ENCODE results near the gene KCNH4.
A peak's percentile ranks its signal among the peaks of the same experiment; 100 is the strongest.
"Not testable (repeated sequence)": the region's sequence is repeated elsewhere in the genome, so short reads cannot be mapped to it uniquely, and the experiment has no call there.

Gene KCNH4

DNA sequence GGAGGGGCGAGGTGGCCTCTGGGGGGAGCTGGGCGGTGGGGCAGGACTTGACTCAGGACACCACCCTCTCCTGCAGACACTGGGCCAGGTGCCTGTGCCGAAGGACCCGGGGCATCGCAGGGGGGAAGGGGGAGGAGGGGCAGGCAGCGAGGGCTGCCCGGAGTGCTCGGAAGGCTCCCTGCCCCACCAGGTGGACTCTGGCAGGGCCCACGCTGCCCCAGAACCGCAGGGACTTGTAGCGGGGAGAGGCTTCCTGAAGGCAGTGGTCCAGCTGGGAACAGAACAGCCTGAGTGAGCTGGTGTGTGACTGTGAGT, 8.7 kb upstream of the KCNH4 start:
- Mint-ChIP-seq H3K36me3 (ENCODE audit: low read depth) (peaks cover 50% of the 10 kb centered on the region), H3K4me3 (no peak overlapping the region), H3K27ac (peak overlapping the region; percentile 75), H3K27me3 (no peaks in the 10 kb centered on the region), H3K9me3 (no peaks in the 10 kb centered on the region), H3K4me1 (ENCODE audit: low read depth) (peaks cover 80% of the 10 kb centered on the region)
- intact Hi-C loops (cut with micrococcal nuclease) = no loop called here

DNA sequence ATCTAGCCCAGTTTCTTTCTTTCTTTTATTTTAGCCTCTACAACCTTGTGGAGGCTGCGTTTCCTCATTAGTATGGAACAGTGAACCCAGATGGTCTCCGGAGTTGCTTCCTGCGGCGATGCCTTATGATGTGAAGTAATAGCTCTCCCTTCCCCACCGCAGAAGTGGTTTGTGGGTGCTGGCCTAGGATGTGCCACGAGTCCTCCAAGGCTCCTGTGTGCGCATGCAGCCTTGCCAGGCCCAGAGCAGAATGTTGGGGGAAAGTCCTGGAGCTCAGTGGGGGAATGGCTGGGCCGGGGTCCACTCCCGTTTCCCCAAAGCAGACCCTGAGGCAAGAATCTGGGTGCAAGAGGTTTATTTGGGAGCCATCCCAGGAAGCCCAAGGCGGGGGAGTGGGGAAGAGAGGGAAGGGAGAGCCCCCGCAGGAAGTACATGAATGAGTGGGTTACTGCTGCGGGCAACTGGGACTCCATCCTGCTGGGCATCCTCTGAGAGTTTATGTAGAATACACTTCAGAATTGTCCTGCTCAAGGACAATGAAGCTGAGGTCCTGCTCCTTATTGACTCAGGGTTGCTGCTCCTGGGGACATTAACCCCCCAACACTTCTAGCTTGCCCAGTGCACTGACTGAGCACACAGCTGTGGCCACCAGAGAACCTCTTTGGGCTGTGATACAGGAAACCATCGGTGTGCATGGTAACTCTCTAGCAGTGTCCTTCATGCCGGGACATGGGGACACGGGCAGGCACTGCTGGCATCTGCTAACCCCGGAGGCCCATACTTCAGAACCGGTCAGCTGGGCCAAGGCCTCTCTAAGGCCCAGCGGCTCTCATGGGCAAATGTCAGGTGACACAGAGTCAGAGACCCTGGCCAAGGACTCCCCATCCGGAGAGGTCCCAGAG, 8.1 kb upstream of the KCNH4 start:
- intact Hi-C loops (cut with micrococcal nuclease) = no loop called here
- Mint-ChIP-seq H3K27ac (peak overlapping the region; percentile 75), H3K4me3 (no peak overlapping the region)

DNA sequence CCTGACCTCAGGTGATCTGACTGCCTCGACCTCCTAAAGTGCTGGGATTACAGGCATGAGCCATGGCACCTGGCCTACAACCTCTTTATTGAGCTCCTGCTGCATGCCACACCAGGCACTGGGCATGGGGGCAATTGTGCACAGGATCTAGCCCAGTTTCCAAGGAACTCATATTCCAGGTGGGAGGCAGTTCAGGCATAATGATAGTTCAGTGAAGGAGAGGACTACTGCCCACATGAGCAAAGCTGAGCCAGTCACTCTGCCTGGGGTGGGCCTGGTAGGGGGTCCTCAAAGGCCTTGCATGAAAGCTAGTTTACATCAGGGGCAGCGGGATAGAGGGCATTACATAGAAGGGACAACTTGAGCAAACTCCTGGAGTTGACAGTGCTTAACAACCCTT, 6.9 kb upstream of the KCNH4 start:
- H3K4me3 Mint-ChIP-seq = no peak overlapping the region
- intact Hi-C loops (cut with micrococcal nuclease) = no loop called here

More for the DNA sequence above, 8.1 kb upstream of the KCNH4 start:
- Mint-ChIP-seq H3K27me3 (no peaks in the 10 kb centered on the region), H3K4me1 (ENCODE audit: low read depth) (peaks cover 80% of the 10 kb centered on the region), H3K36me3 (ENCODE audit: low read depth) (peaks cover 46% of the 10 kb centered on the region), H3K9me3 (no peaks in the 10 kb centered on the region)

DNA sequence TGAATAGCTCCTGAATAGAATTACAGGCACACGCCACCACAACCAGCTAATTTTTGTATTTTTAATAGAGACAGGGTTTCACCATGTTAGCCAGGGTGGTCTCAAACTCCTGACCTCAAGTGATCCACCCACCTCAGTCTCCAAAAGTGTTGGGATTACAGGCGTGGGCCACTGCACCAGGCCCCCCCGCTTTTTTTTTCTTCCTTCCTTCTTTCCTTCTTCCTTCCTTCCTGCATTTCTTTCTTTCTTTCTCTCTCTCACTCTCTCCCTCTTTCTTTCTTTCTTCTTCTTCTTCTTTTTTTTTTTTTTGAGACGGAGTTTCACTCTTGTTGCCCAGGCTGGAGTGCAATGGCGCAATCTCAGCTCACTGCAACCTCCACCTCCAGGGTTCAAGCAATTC, 5.2 kb upstream of the KCNH4 start:
- Mint-ChIP-seq H3K4me1 (ENCODE audit: low read depth) (peaks cover 88% of the 10 kb centered on the region), H3K36me3 (ENCODE audit: low read depth) (peaks cover 25% of the 10 kb centered on the region), H3K27ac (peak overlapping the region; percentile 96)
- intact Hi-C loops (cut with micrococcal nuclease); H3K27me3 Mint-ChIP-seq; H3K9me3 Mint-ChIP-seq; H3K4me3 Mint-ChIP-seq: not testable (repeated sequence)

More for the DNA sequence above, 6.9 kb upstream of the KCNH4 start:
- Mint-ChIP-seq H3K9me3 (no peaks in the 10 kb centered on the region), H3K36me3 (ENCODE audit: low read depth) (peaks cover 39% of the 10 kb centered on the region), H3K27ac (peak overlapping the region; percentile 75), H3K27me3 (no peaks in the 10 kb centered on the region), H3K4me1 (ENCODE audit: low read depth) (peaks cover 80% of the 10 kb centered on the region)

DNA sequence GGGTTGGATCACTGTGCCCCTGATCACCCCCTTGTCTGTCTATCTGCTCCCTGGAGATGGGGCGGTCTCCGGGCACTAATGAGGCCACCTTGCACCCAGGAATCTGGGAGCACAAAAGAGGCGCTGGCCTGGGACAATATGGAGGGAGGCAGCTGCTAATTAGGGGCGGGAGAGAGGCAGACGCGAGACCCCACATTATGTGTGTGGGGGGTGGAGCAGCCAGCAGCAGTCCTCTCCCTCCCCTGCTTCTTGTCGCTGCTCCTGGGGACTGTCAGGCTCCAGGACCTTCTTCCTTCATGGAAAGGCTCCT, 4.6 kb upstream of the KCNH4 start:
- Mint-ChIP-seq H3K4me3 (no peak overlapping the region), H3K9me3 (no peaks in the 10 kb centered on the region), H3K27ac (peak overlapping the region; percentile 96), H3K27me3 (peaks cover 14% of the 10 kb centered on the region), H3K36me3 (ENCODE audit: low read depth) (peaks cover 19% of the 10 kb centered on the region), H3K4me1 (ENCODE audit: low read depth) (peaks cover 94% of the 10 kb centered on the region)
- intact Hi-C loops (cut with micrococcal nuclease) = loop anchor here (2.0 kb wide), 1 partner anchor 13 kb away; no protein-coding TSS in a partner anchor

DNA sequence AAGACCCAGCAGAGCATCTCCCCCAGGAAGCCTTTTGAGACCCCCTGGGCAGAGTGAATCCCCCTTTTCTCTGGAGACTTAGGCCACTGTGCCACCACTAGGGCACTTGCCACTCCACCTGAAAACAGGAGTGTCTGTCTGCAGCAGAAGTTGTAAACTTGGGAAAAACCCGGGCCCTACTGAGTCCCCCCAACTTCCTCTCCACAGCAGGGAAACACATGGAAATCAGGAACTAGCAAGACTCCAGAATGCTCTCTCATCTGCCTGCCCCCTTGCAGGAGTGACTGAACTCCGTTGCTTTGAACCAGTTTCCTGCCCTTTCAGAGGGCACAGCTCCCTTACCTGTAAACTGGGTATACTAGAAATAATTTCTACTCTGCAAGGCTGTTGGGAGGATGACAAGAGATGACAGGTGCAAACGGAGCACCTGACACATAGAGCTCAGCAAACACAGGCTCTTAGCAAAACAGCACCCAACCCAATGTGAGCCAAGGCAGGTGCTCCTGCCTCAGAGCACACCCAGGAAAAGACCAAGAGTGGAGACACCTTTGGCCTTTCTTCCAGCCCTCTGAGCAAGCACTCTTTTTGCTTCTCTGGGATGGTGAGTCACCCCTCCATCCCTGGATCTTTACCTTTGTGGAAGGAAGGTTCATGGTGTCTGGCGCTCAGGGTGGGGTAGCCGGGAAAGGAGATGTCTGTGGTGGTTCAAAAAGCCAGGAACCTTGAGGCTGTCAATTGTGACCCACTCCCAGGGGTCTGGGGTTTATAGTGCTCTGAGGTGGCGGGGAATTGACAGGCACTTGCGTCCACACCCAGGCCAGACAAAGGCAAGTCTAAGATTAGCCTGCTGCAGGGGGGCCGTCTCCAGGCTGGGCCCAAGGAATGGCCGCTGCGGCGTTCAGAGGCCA, 4.0 kb upstream of the KCNH4 start, which contains the start of gene HCRT:
TSS of gene HCRT (minus strand) at position 740 of the 908 bp plus-strand sequence. CDS start at position 653, 87 bp downstream.
- Mint-ChIP-seq H3K9me3 (no peaks in the 10 kb centered on the region), H3K27ac (peak within 1 kb of the TSS; percentile 96), H3K36me3 (ENCODE audit: low read depth) (peaks cover 13% of the 10 kb centered on the region), H3K27me3 (peaks cover 20% of the 10 kb centered on the region), H3K4me1 (ENCODE audit: low read depth) (peaks cover 95% of the 10 kb centered on the region), H3K4me3 (peak within 1 kb of the TSS; percentile 81)
- intact Hi-C loops (cut with micrococcal nuclease) = loop anchor here (2.0 to 5.0 kb wide), 2 partner anchors 14 to 168 kb away; partner anchors contain the start of gene DNAJC7

DNA sequence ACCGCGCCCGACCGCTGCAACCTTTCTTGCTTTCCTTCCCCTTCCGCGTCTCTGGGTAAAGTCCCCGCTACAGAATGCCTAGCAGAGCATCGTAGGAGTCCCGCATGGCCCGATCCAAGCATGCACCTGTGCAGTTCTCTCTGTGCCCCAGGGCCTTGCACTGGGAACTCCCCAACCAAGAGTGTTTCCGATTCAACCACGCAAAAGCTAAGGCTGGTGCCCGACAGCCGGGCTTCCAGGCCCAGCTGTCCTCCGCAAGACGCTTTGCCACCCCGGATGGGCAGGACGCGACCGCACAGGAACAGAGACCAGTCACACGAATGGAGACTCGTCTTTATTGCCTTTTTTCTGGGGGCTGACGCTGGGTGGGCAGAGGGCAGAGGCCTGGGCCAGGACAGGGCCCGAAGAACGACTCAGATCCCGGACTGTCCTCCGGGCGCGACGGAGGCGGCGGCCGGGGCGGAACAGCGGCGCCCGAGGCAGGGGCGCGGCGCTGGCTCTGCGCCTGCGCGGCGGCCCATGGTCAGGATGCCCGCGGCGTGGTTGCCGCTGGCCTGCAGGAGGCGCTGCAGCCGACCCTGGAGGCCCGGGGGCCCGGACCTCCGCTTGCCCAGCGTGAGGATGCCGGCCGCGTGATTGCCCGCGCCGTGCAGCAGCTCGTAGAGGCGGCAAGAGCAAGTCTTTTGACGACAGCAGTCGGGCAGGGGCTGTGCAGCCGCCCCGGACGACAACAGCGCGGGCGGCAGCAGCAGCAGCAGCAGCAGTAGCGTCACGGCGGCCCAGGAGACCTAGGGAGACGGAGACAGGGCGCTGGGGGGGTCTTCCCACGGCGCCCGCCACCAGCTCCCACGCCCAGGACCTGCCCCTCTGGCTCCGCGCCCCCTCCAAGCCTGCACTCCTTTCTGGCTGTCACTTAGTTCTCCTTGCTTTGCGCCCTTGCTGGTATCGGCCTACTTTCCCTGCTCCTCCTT, 3.1 kb upstream of the KCNH4 start:
- peaks cover 95% of the 10 kb centered on the region for H3K4me1 Mint-ChIP-seq (ENCODE audit: low read depth)
- no peaks in the 10 kb centered on the region for H3K9me3 Mint-ChIP-seq
- peak overlapping the region; percentile 81 for H3K4me3 Mint-ChIP-seq
- intact Hi-C loops (cut with micrococcal nuclease) = loop anchor here (2.0 to 5.0 kb wide), 2 partner anchors 15 to 167 kb away; partner anchors contain the start of gene DNAJC7
- peak overlapping the region; percentile 96 for H3K27ac Mint-ChIP-seq
- peaks cover 25% of the 10 kb centered on the region for H3K27me3 Mint-ChIP-seq
- peaks cover 4% of the 10 kb centered on the region for H3K36me3 Mint-ChIP-seq (ENCODE audit: low read depth)

DNA sequence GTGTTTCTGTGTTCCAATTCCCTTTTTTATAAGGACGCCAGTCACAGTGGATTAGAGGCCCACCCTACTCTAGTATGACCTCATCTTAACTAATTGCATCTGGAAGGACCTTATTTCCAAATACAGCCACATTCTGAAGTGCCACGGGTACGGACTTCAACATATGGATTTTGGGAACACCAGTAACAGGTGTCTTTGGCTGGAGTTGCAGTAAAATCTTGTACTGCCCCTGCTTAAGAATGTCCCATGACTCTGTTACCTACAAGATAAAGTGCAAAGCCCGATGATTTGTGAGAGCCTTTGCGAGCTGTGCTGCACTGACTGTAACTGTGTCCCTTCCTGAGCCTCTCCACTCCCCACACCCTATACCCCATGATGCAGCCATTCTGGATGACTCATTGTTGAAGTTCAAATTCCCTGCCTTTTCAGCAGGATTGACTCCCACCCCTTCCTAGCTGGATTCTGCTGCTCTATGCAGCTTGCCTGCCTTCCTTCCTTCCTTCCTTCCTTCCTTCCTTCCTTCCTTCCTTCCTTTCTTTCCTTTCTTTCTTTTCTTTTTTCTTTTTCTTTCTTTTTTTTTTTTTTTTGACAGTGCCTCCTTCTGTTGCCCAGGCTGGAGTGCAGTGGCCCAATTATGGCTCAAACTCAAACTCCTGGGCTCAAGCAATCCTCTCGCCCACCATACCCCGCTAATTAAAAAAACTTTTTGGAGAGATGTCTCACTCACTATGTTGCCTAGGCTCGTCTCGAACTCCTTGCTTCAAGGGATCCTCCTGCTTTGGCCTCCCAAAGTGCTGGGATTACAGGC, 2.2 kb upstream of the KCNH4 start:
- Mint-ChIP-seq H3K4me3 (peak overlapping the region; percentile 81), H3K4me1 (ENCODE audit: low read depth) (peaks cover 95% of the 10 kb centered on the region)
- intact Hi-C loops (cut with micrococcal nuclease) = loop anchor here (5.0 kb wide), 1 partner anchor 166 kb away; the partner anchor contains the start of gene DNAJC7

DNA sequence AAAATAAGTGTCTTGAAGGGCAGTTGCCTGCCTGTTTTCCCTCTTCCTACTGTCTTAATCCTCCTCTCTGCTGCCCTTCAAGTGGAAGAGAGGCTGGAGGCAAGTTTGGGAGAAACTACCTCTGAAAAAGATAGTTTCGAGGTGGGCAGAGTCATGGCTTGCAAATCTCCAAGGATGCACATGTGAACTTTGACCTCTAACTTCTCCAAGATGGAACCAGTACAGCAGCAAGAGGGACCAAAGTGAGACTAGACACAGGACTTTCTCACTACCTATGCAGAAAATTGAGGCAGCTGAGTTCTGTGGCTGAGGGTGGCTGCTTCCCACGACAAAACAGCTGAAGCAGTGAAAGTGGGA, 887 bp upstream of the KCNH4 start:
- peaks cover 42% of the 10 kb centered on the region for H3K27me3 Mint-ChIP-seq
- no peaks in the 10 kb centered on the region for H3K9me3 Mint-ChIP-seq
- intact Hi-C loops (cut with micrococcal nuclease) = loop anchor here (1.0 to 5.0 kb wide), 3 partner anchors 27 to 165 kb away; partner anchors contain the start of gene DNAJC7
- H3K4me3 Mint-ChIP-seq = no peak overlapping the region
- H3K4me1 Mint-ChIP-seq (ENCODE audit: low read depth) = peaks cover 94% of the 10 kb centered on the region
- H3K27ac Mint-ChIP-seq = no peak overlapping the region
- no peaks in the 10 kb centered on the region for H3K36me3 Mint-ChIP-seq (ENCODE audit: low read depth)

More for the DNA sequence above, 2.2 kb upstream of the KCNH4 start:
- peaks cover 33% of the 10 kb centered on the region for H3K27me3 Mint-ChIP-seq
- no peaks in the 10 kb centered on the region for H3K36me3 Mint-ChIP-seq (ENCODE audit: low read depth)
- H3K9me3 Mint-ChIP-seq = no peaks in the 10 kb centered on the region
- H3K27ac Mint-ChIP-seq = peak overlapping the region; percentile 96

DNA sequence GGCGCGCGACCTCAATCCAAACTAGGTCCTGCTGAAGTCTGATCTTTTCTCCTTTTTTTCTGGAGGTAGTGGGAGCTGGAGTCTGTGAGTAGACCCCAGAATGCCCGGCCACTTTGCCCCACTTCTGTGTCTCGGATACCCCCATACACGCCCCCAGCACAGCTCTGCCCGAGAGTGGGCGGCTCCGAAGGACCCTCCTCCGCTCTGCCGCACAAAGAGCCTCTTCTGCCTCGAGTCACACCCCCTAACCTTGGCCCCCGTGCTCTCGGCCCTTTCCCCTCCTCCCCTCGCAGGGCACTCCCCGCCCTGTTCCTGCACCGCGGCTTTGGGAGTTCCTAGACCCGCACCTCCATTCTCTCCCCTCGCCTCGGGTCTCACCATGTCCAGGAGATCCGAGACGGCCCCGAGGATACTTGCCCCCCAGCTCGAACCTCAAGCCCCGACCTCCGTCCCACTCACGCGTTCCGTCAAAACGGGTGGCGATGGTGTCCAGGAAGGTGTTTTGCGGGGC, 476 bp downstream of the KCNH4 start:
- Mint-ChIP-seq H3K27ac (no peak overlapping the region), H3K9me3 (no peaks in the 10 kb centered on the region), H3K27me3 (peaks cover 50% of the 10 kb centered on the region), H3K36me3 (ENCODE audit: low read depth) (no peaks in the 10 kb centered on the region), H3K4me1 (ENCODE audit: low read depth) (peaks cover 82% of the 10 kb centered on the region), H3K4me3 (peak overlapping the region; percentile 50)
- intact Hi-C loops (cut with micrococcal nuclease) = loop anchor here (2.0 to 5.0 kb wide), 2 partner anchors 62 to 163 kb away; partner anchors contain the start of gene DNAJC7

DNA sequence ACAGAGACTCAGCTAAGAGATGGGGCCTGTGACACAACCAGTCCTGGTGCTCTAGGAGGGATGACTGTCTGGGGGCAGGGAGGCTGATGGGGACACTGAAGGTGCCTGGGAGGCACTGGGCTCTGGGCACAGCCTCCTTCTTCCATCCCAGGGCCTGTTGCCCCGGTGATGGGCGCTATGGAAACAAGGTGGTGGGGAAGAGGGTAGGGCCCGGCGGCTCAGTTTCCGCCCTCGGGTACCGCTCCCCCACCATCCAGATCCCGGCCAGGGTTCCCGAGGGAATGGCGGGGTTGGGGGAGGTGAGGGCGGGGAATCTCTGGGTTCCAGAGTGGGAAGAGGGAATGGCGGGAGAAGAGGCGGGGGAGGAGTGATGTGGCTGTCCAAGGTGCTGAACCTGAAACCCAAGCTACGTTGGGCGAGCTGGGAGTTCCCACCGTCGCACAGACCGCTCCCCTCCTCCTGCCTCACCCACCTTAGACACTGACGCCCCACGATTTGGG, 981 bp downstream of the KCNH4 start:
- Mint-ChIP-seq H3K4me1 (ENCODE audit: low read depth) (peaks cover 77% of the 10 kb centered on the region), H3K36me3 (ENCODE audit: low read depth) (no peaks in the 10 kb centered on the region)

DNA sequence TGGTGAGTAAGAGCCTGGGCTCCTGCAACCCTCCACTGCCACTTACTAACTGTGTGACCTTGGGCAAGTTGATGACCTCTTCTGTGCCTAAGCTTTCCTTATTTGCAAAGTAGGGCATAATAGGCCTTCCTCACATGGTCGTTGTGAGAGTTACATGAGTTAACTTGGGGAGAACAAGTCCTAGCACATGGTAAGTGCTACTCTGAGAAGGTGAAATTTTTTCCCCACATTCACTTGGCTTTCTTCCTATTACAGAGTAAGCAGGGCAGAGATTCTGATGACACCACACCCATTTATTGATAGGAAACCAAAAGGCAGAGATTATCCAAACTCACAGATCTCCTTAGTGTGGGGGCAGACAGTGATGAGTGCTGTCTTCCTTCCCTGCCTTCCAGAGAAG, 1.6 kb downstream of the KCNH4 start:
- no peak overlapping the region for H3K4me3 Mint-ChIP-seq
- no peaks in the 10 kb centered on the region for H3K36me3 Mint-ChIP-seq (ENCODE audit: low read depth)
- H3K4me1 Mint-ChIP-seq (ENCODE audit: low read depth) = peaks cover 70% of the 10 kb centered on the region
- intact Hi-C loops (cut with micrococcal nuclease) = no loop called here
- no peaks in the 10 kb centered on the region for H3K9me3 Mint-ChIP-seq
- H3K27me3 Mint-ChIP-seq = peaks cover 60% of the 10 kb centered on the region
- peak overlapping the region; percentile 48 for H3K27ac Mint-ChIP-seq

More for the DNA sequence above, 981 bp downstream of the KCNH4 start:
- Mint-ChIP-seq H3K9me3 (no peaks in the 10 kb centered on the region), H3K27me3 (peaks cover 55% of the 10 kb centered on the region), H3K4me3 (peak overlapping the region; percentile 50), H3K27ac (no peak overlapping the region)
- intact Hi-C loops (cut with micrococcal nuclease) = loop anchor here (2.0 to 5.0 kb wide), 2 partner anchors 61 to 163 kb away; partner anchors contain the start of gene DNAJC7

Measured in dendritic cell treated with granulocyte-macrophage colony-stimulating factor and Interleukin-4, amounts not matched to agents 40 ng/mL and 50 ng/mL, for 4 days (primary cell).